Endothelial cell (in vitro differentiated cells): Measurements from ENCODE around the gene UPP2. TPM values are rescaled to one million over a fixed set of nuclear protein-coding genes. Genes with fewer than 3 reads are reported as not detected.

Experiments
- DNase-seq: peaks from one replicate; pipeline ENCODE4 v3.0.0; 2021; ENCODE audit warnings: low spot score
- H3K27ac Mint-ChIP-seq: one replicate; pipeline ENCODE4 v1.8.0; 2021; ENCODE audit warnings: mixed read lengths, inconsistent platforms; ENCODE audit not compliant: unreplicated experiment
- H3K27me3 Mint-ChIP-seq: one replicate; pipeline ENCODE4 v1.8.0; 2021; ENCODE audit warnings: mild to moderate bottlenecking, moderate library complexity, mixed read lengths, inconsistent platforms; ENCODE audit not compliant: unreplicated experiment
- H3K36me3 Mint-ChIP-seq: one replicate; pipeline ENCODE4 v1.8.0; 2021; ENCODE audit warnings: mild to moderate bottlenecking, low read depth, mixed read lengths, inconsistent platforms; ENCODE audit not compliant: unreplicated experiment
- H3K4me1 Mint-ChIP-seq: one replicate; pipeline ENCODE4 v1.8.0; 2021; ENCODE audit warnings: mild to moderate bottlenecking, mixed read lengths, inconsistent platforms; ENCODE audit not compliant: unreplicated experiment
- H3K4me3 Mint-ChIP-seq: one replicate; pipeline ENCODE4 v1.8.0; 2021; ENCODE audit warnings: mild to moderate bottlenecking, mixed read lengths, inconsistent platforms; ENCODE audit not compliant: unreplicated experiment
- H3K9me3 Mint-ChIP-seq: one replicate; pipeline ENCODE4 v1.8.0; 2021; ENCODE audit warnings: mixed read lengths, inconsistent platforms; ENCODE audit not compliant: unreplicated experiment
- CTCF ChIP-seq: fragments of 200-600 bp; sonication (generic); IDR thresholded peaks from one replicate; pipeline ENCODE4 v1.5.0; 2021; ENCODE audit warnings: antibody characterized with exemption; ENCODE audit not compliant: unreplicated experiment
- total RNA-seq: library from RNA; stranded (reverse); fragmentation: NEBNext Ultra II Directional; extraction: Animal tissue kit (Norgen Biotek cat#: 25700); gene quantifications from one replicate; pipeline ENCODE4 v1.2.1, GENCODE V29; 2021; ENCODE audit not compliant: unreplicated experiment

UPP2 gene
- total RNA-seq, 1 donor from 2014 or later: not detected

GRCh38 chr2:158130832-158131473, 29.3 kb downstream of the UPP2 start:
- Mint-ChIP-seq H3K27ac (no peak overlapping the region), H3K9me3 (no peaks in the 10 kb centered on the region), H3K4me1 (peaks cover 7% of the 10 kb centered on the region), H3K36me3 (no peaks in the 10 kb centered on the region), H3K27me3 (no peaks in the 10 kb centered on the region), H3K4me3 (no peak overlapping the region)
- TF ChIP-seq CTCF: no peak
- DNase-seq: no peak

GRCh38 chr2:158131483-158131912, 29.8 kb downstream of the UPP2 start:
- Mint-ChIP-seq H3K9me3 (no peaks in the 10 kb centered on the region), H3K4me1 (peaks cover 7% of the 10 kb centered on the region), H3K27me3 (no peaks in the 10 kb centered on the region), H3K4me3 (no peak overlapping the region), H3K36me3 (no peaks in the 10 kb centered on the region), H3K27ac (no peak overlapping the region)
- no peak for TF ChIP-seq CTCF
- no peak for DNase-seq

GRCh38 chr2:158131919-158132566, 30.4 kb downstream of the UPP2 start:
- no peak for TF ChIP-seq CTCF
- Mint-ChIP-seq H3K4me3 (no peak overlapping the region), H3K36me3 (no peaks in the 10 kb centered on the region), H3K27me3 (no peaks in the 10 kb centered on the region), H3K9me3 (no peaks in the 10 kb centered on the region), H3K4me1 (peaks cover 7% of the 10 kb centered on the region), H3K27ac (no peak overlapping the region)
- no peak for DNase-seq

- Mint-ChIP-seq H3K9me3 (no peaks in the 10 kb centered on the region), H3K27ac (no peak overlapping the region), H3K36me3 (no peaks in the 10 kb centered on the region), H3K27me3 (no peaks in the 10 kb centered on the region), H3K4me1 (peaks cover 7% of the 10 kb centered on the region), H3K4me3 (no peak overlapping the region)
- TF ChIP-seq CTCF: no peak
- DNase-seq: no peak
These were observed 32.4 kb downstream of the UPP2 start for GRCh38 chr2:158134055-158134454.

GRCh38 chr2:158134655-158135054, 33.0 kb downstream of the UPP2 start:
- no peaks in the 10 kb centered on the region for H3K9me3 Mint-ChIP-seq
- no peaks in the 10 kb centered on the region for H3K36me3 Mint-ChIP-seq
- H3K27ac Mint-ChIP-seq: no peak overlapping the region
- no peaks in the 10 kb centered on the region for H3K27me3 Mint-ChIP-seq
- peaks cover 8% of the 10 kb centered on the region for H3K4me1 Mint-ChIP-seq
- no peak for TF ChIP-seq CTCF
- no peak for DNase-seq
- no peak overlapping the region for H3K4me3 Mint-ChIP-seq
